Measurements from ENCODE around the gene NKX6-1. TPM values are rescaled to one million over a fixed set of nuclear protein-coding genes. Genes with fewer than 3 reads are reported as not detected.

Gene NKX6-1
- total RNA-seq, 4 donors from 2014 or later: 0.66 to 10.5 (median 2.0) TPM

GRCh38 chr4:84474107-84474506 lies 25.0 kb downstream of the NKX6-1 start:
- no peak for DNase-seq
- Histone ChIP-seq H3K27me3 (peaks cover 0 to 3% (median 0%) of the 10 kb centered on the region in 4 donors), H3K27ac (no peak overlapping the region), H3K36me3 (no peaks in the 10 kb centered on the region), H3K9me3 (no peaks in the 10 kb centered on the region), H3K4me3 (no peak overlapping the region), H3K4me1 (no peaks in the 10 kb centered on the region)
- TF ChIP-seq CTCF (IDR thresholded peaks at IDR 0.05) (no peak), POLR2A (IDR thresholded peaks at IDR 0.05) (no peak)
- intact Hi-C loops (cut with DNase I): no loop called here

- Histone ChIP-seq H3K27me3 (peaks cover 0 to 3% (median 0%) of the 10 kb centered on the region in 4 donors), H3K9me3 (no peaks in the 10 kb centered on the region), H3K4me1 (no peaks in the 10 kb centered on the region), H3K27ac (no peak overlapping the region), H3K36me3 (no peaks in the 10 kb centered on the region), H3K4me3 (no peak overlapping the region)
- no peak for DNase-seq
- intact Hi-C loops (cut with DNase I): no loop called here
- TF ChIP-seq POLR2A (IDR thresholded peaks at IDR 0.05): no peak
- no peak for TF ChIP-seq CTCF (IDR thresholded peaks at IDR 0.05)
These were observed 26.9 kb downstream of the NKX6-1 start for GRCh38 chr4:84472154-84472553.

DNA sequence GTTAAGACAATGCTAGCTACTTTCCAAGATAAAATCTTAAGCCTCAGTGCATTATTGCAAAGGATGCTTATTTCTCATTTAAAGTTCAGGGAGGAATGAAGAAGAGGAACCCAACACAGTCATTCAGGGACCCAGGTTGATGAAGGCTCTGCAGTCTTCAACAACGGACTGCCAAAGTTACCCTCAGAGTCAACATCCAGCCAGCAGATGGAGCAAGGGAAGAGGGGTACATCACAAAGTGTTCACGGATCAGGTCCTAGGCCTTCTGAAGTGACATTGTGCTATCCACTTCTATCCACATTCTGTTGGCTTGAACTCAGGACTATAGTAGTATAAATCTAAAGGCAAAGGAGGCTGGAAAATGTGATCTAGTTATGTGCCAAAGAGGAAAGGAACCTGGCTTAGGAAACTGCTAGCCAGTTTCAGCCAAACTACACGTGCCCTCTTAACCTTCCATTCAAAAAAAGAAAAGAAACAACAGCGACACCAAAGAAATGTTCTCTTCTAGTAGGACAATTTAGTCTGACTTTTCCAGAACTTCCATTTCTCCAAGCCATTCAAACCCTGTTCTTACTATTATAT lies 28.8 kb downstream of the NKX6-1 start:
- no peaks in the 10 kb centered on the region for H3K4me1 ChIP-seq
- H3K27ac ChIP-seq: no peak overlapping the region
- H3K27me3 ChIP-seq: peaks cover 0 to 3% (median 0%) of the 10 kb centered on the region in 4 donors
- intact Hi-C loops (cut with DNase I): no loop called here
- H3K36me3 ChIP-seq: no peaks in the 10 kb centered on the region
- H3K9me3 ChIP-seq: no peaks in the 10 kb centered on the region
- 49 to 54% methylated on average over 3 to 4 of the region's 4 CpGs for WGBS, 2 donors
- H3K4me3 ChIP-seq: no peak overlapping the region
- no peak for TF ChIP-seq POLR2A (IDR thresholded peaks at IDR 0.05)
- TF ChIP-seq CTCF (IDR thresholded peaks at IDR 0.05): no peak
- DNase-seq: no peak

GRCh38 chr4:84467601-84468000 lies 31.5 kb downstream of the NKX6-1 start:
- intact Hi-C loops (cut with DNase I): no loop called here
- Histone ChIP-seq H3K36me3 (no peaks in the 10 kb centered on the region), H3K9me3 (no peaks in the 10 kb centered on the region), H3K4me1 (no peaks in the 10 kb centered on the region), H3K27ac (no peak overlapping the region), H3K4me3 (no peak overlapping the region), H3K27me3 (peaks cover 0 to 3% (median 0%) of the 10 kb centered on the region in 4 donors)
- no peak for DNase-seq
- whole genome bisulfite sequencing, 2 donors: 52 to 58% methylated on average over 3 of the region's 3 CpGs
- TF ChIP-seq CTCF (IDR thresholded peaks at IDR 0.05): no peak
- TF ChIP-seq POLR2A (IDR thresholded peaks at IDR 0.05): no peak

DNA sequence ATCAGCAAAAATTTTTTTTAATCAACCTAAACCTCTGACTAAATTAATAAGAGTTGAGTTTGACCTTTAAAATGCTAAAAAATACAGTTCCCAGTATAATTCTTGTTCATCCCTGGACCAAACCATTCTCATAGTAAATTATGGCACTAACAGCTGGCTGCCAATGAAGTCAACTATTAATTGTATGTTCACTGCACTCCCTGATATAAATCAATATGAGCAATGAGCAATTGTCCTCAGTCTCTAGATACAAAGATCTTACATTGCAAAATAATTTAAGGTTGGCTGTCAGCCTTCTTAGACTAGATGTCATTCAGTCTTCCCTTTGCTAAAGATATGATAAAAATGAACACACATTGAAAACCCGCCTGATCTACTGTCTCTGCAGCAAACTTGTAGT lies 39.3 kb downstream of the NKX6-1 start:
- WGBS, 2 donors: 78 to 85% methylated on average over 1 of the region's 1 CpG
- no peak overlapping the region for H3K27ac ChIP-seq
- no peaks in the 10 kb centered on the region for H3K9me3 ChIP-seq
- TF ChIP-seq POLR2A (IDR thresholded peaks at IDR 0.05): no peak
- H3K36me3 ChIP-seq: no peaks in the 10 kb centered on the region
- H3K4me3 ChIP-seq: no peak overlapping the region
- no peaks in the 10 kb centered on the region for H3K4me1 ChIP-seq
- DNase-seq: no peak
- intact Hi-C loops (cut with DNase I): no loop called here
- no peaks in the 10 kb centered on the region for H3K27me3 ChIP-seq

DNA sequence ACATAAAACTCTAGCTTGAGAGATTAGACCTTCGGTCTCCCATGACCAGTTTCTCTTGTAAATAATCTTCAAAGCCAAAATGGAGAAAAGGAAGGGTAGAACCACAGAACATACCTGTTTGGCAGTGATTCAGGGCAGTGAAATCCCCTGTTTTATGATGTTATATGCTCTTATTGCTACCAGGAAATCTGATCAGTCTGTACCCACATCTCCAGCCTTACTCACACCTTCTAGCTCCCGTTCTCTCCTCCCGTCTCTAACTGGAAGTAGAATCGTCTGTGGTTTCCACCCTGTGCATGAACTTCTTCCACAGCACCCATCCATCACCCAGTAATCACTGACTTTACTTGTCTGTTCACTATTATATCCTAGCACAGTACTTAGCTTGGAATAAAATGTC lies 42.9 kb downstream of the NKX6-1 start:
- no peak for DNase-seq
- TF ChIP-seq CTCF (IDR thresholded peaks at IDR 0.05): no peak
- TF ChIP-seq POLR2A (IDR thresholded peaks at IDR 0.05): no peak
- Histone ChIP-seq H3K4me1 (no peaks in the 10 kb centered on the region), H3K27me3 (no peaks in the 10 kb centered on the region), H3K4me3 (no peak overlapping the region), H3K27ac (no peak overlapping the region), H3K36me3 (no peaks in the 10 kb centered on the region), H3K9me3 (no peaks in the 10 kb centered on the region)
- intact Hi-C loops (cut with DNase I): no loop called here
- WGBS, 2 donors: 65 to 71% methylated on average over 4 of the region's 4 CpGs

Data from esophagus squamous epithelium (tissue), 5 donors.